Panc1 (cell line): Measurements from ENCODE around the gene RAB4A. TPM values are rescaled to one million over a fixed set of nuclear protein-coding genes. Genes with fewer than 3 reads are reported as not detected.

Experiments used
- ATAC-seq: fragments of 200-7000 bp; cut with Tn5 transposase; 2 replicates; pipeline ENCODE4 v1.9.1; 2020; ENCODE audit warnings: mild to moderate bottlenecking, moderate library complexity
- BruUV-seq: library from RNA; stranded (reverse); fragments of 400-500 nt; replicated peaks from 2 replicates; lab custom pipeline; 2021; lab: Mats Ljungman, UMichigan
- CTCF ChIA-PET: fragments of 300-600 bp; sonication (Branson Sonifier 250); formaldehyde crosslinking; loops from one replicate; lab custom pipeline; 2022; ENCODE audit warnings: antibody characterized with exemption; lab: Charles Lee
- POLR2A ChIA-PET: fragments of 300-600 bp; sonication (Branson Sonifier 250); formaldehyde crosslinking; loops from one replicate; lab custom pipeline; 2022; ENCODE audit warnings: antibody characterized with exemption; lab: Charles Lee
- DNase-seq: peaks from one replicate; pipeline ENCODE4 v3.0.0-alpha.2; 2010; ENCODE audit warnings: low read depth, low spot score
- H3K27ac ChIP-seq: 2 replicates; pipeline ENCODE4 v1.5.1; 2011; ENCODE audit warnings: mild to moderate bottlenecking, low read length, inconsistent platforms
- H3K27me3 ChIP-seq: fragments of 200-500 bp; sonication (Bioruptor generic); 2 replicates; pipeline ENCODE4 v1.6.0; 2014; ENCODE audit warnings: low read length, inconsistent platforms; ENCODE audit not compliant: control insufficient read depth, insufficient read depth
- H3K36me3 ChIP-seq: fragments of 200-500 bp; sonication (Bioruptor generic); 2 replicates; pipeline ENCODE4 v1.5.1; 2014; ENCODE audit warnings: inconsistent platforms, mild to moderate bottlenecking, low read length, moderate library complexity; ENCODE audit not compliant: control insufficient read depth, insufficient read depth
- H3K4me1 ChIP-seq: 2 replicates; pipeline ENCODE4 v1.5.1; 2011; ENCODE audit warnings: inconsistent platforms, mild to moderate bottlenecking, low read length, moderate library complexity; ENCODE audit not compliant: control insufficient read depth, insufficient read depth
- H3K4me3 ChIP-seq, 2 experiments: 2 replicates each; pipeline ENCODE4 v1.5.1; 2011 to 2012; ENCODE audit warnings: low read depth in 2 of 2, low read length in 2 of 2, mild to moderate bottlenecking in 2 of 2, inconsistent platforms in 1 of 2, moderate library complexity in 1 of 2
- H3K9me3 ChIP-seq: fragments of 200-500 bp; sonication (Bioruptor generic); 2 replicates; pipeline ENCODE4 v1.5.1; 2014; ENCODE audit warnings: low read depth, mild to moderate bottlenecking, inconsistent platforms, low read length, moderate library complexity; ENCODE audit not compliant: control insufficient read depth, insufficient read depth
- POLR2AphosphoS5 ChIP-seq: IDR thresholded peaks from 2 replicates; pipeline ENCODE4 v1.6.1; 2012; ENCODE audit warnings: mild to moderate bottlenecking, low read depth, low read length, moderate library complexity
- SIN3A ChIP-seq: IDR thresholded peaks from 2 replicates; pipeline ENCODE4 v1.6.1; 2012; ENCODE audit warnings: low read depth, mild to moderate bottlenecking, low read length, moderate library complexity, borderline replicate concordance; ENCODE audit not compliant: insufficient read depth
- TCF7L2 ChIP-seq: IDR thresholded peaks from 2 replicates; pipeline ENCODE4 v1.6.1; 2011; ENCODE audit warnings: mild to moderate bottlenecking, low read depth, low read length, inconsistent platforms
- in situ Hi-C: cut with HindIII; loops from 2 replicates; pipeline ENCODE4 v1.10.0; 2016; ENCODE audit warnings: low sequenced_read_pairs, low pct_unique_long_range_greater_than_20kb
- intact Hi-C: fragments of 100-400 bp; cut with micrococcal nuclease; formaldehyde crosslinking; loops from one replicate; pipeline ENCODE4 v1.10.0; 2022; ENCODE audit not compliant: unreplicated experiment
- total RNA-seq: library from RNA; stranded (reverse); gene quantifications from one replicate; pipeline ENCODE4 v1.2.1, GENCODE V29; 2021; ENCODE audit not compliant: unreplicated experiment
- TF ChIP-seq, protein P1 (sequence below): fragments of 450-650 bp; IDR thresholded peaks from 2 replicates; pipeline ENCODE4 v1.5.1; 2017; ENCODE audit warnings: mild to moderate bottlenecking
- TF ChIP-seq, protein P2 (sequence below), 2 experiments: IDR thresholded peaks; 2 replicates each; pipeline ENCODE4 v1.6.1; 2011 to 2012; ENCODE audit warnings: low read depth in 2 of 2, control low read depth in 1 of 2, low read length in 1 of 2, mild to moderate bottlenecking in 1 of 2, moderate library complexity in 1 of 2; ENCODE audit not compliant: insufficient read depth in 1 of 2

RAB4A gene
- total RNA-seq, 1 experiment from 2014 or later: 73.0 TPM

DNA sequence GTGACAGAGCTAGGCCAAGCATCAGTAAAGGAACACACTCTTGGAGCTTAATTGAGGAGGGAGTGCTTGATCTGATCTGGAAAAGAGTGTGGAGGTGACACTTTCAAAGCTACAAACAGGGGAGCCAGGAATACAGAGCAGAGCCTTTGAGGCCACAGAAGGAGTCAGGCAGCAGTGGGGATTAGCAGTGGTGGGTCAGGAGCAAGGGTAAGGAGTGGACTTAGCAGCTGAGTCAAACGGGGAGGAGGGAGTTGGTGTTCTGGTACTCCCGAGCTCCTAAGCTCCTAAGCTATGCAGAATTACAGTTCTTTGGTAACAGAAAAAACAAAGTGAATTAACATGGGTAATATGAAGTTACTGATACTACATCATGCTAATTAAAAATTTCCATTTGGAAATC is 14.5 kb downstream of the RAB4A start:
- POLR2A ChIA-PET: no interaction called here
- DNase-seq: no peak

DNA sequence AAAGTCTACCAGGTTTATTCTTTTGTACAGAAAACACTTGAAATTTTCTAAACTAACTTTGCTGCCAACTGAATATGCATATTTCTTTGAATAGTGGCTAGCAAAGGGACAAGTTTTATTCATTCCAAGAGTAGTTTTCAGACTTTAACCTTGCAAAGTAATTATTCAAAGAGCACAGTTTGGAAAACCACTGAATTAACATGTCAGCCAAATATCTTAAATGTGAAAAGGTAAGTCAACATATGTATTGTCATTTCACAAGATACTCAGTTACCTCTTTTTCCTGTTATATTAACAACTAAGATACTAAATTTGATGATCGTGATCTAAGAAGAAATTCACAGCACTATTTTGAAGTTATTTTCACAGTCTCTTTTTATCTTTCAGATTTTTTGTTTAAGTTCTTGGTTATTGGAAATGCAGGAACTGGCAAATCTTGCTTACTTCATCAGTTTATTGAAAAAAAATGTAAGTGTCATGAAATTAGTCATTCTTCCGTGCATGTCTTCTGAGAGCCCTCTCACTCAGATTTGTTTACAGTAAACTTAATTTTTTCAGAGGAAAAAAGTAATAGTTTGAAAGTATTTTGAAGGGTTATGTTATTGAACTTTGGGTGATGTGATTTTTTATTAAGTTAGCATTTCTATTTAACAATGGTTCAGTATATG is 15.3 kb downstream of the RAB4A start:
- TF ChIP-seq TCF7L2 (no peak), POLR2AphosphoS5 (no peak), SIN3A (no peak)
- TF ChIP-seq, protein P1, sequence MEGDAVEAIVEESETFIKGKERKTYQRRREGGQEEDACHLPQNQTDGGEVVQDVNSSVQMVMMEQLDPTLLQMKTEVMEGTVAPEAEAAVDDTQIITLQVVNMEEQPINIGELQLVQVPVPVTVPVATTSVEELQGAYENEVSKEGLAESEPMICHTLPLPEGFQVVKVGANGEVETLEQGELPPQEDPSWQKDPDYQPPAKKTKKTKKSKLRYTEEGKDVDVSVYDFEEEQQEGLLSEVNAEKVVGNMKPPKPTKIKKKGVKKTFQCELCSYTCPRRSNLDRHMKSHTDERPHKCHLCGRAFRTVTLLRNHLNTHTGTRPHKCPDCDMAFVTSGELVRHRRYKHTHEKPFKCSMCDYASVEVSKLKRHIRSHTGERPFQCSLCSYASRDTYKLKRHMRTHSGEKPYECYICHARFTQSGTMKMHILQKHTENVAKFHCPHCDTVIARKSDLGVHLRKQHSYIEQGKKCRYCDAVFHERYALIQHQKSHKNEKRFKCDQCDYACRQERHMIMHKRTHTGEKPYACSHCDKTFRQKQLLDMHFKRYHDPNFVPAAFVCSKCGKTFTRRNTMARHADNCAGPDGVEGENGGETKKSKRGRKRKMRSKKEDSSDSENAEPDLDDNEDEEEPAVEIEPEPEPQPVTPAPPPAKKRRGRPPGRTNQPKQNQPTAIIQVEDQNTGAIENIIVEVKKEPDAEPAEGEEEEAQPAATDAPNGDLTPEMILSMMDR: no peak
- intact Hi-C loops (no loop called here), in situ Hi-C loops (no loop called here)
- ChIA-PET POLR2A (no interaction called here), CTCF (no interaction called here)
- Histone ChIP-seq H3K4me3 (no peak overlapping the region), H3K4me1 (no peaks in the 10 kb centered on the region), H3K36me3 (no peaks in the 10 kb centered on the region; the same call in 1 of the 2 replicates), H3K27ac (no peak overlapping the region), H3K27me3 (no peaks in the 10 kb centered on the region), H3K9me3 (peaks cover 8% of the 10 kb centered on the region; the same call in 1 of the 2 replicates)
- ATAC-seq (no peak), DNase-seq (no peak)
- no TSS peak for BruUV-seq

More for the DNA sequence above, 14.5 kb downstream of the RAB4A start:
- no peak overlapping the region for H3K27ac ChIP-seq
- H3K36me3 ChIP-seq: no peaks in the 10 kb centered on the region; the same call in 1 of the 2 replicates
- TF ChIP-seq TCF7L2: no peak
- TF ChIP-seq SIN3A: no peak
- no peak for TF ChIP-seq POLR2AphosphoS5
- TF ChIP-seq, protein P2, sequence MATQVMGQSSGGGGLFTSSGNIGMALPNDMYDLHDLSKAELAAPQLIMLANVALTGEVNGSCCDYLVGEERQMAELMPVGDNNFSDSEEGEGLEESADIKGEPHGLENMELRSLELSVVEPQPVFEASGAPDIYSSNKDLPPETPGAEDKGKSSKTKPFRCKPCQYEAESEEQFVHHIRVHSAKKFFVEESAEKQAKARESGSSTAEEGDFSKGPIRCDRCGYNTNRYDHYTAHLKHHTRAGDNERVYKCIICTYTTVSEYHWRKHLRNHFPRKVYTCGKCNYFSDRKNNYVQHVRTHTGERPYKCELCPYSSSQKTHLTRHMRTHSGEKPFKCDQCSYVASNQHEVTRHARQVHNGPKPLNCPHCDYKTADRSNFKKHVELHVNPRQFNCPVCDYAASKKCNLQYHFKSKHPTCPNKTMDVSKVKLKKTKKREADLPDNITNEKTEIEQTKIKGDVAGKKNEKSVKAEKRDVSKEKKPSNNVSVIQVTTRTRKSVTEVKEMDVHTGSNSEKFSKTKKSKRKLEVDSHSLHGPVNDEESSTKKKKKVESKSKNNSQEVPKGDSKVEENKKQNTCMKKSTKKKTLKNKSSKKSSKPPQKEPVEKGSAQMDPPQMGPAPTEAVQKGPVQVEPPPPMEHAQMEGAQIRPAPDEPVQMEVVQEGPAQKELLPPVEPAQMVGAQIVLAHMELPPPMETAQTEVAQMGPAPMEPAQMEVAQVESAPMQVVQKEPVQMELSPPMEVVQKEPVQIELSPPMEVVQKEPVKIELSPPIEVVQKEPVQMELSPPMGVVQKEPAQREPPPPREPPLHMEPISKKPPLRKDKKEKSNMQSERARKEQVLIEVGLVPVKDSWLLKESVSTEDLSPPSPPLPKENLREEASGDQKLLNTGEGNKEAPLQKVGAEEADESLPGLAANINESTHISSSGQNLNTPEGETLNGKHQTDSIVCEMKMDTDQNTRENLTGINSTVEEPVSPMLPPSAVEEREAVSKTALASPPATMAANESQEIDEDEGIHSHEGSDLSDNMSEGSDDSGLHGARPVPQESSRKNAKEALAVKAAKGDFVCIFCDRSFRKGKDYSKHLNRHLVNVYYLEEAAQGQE (IDR thresholded peaks at IDR 0.05; ENCODE audit: insufficient read depth in 1 of 2, low read depth in 2 of 2, low read length in 1 of 2): no peak
- TF ChIP-seq, protein P1: no peak
- peaks cover 8% of the 10 kb centered on the region; the same call in 1 of the 2 replicates for H3K9me3 ChIP-seq
- intact Hi-C loops: no loop called here
- BruUV-seq: no TSS peak
- CTCF ChIA-PET: no interaction called here
- H3K4me3 ChIP-seq: no peak overlapping the region
- no peaks in the 10 kb centered on the region for H3K27me3 ChIP-seq
- in situ Hi-C loops: no loop called here
- no peaks in the 10 kb centered on the region for H3K4me1 ChIP-seq
- ATAC-seq: no peak
